HEK293T (cell line): Measurements from ENCODE around the gene CNP.

Source experiments
- CTCF ChIA-PET: fragments of 350-600 bp; formaldehyde crosslinking; extraction: SDS; loops from one replicate; lab custom pipeline; 2021; ENCODE audit warnings: antibody characterized with exemption, inconsistent platforms; lab: Yijun Ruan, JAX
- POLR2A ChIA-PET: fragments of 350-600 bp; formaldehyde crosslinking; extraction: SDS; loops from one replicate; lab custom pipeline; 2020; ENCODE audit warnings: antibody characterized with exemption, inconsistent platforms; lab: Yijun Ruan, JAX
- DNase-seq: peaks from one replicate; pipeline ENCODE4 v3.0.0; 2012; ENCODE audit warnings: mixed read lengths; ENCODE audit errors: extremely low spot score
- ARNT ChIP-seq: fragments of 450-650 bp; IDR thresholded peaks from 2 replicates; pipeline ENCODE4 v1.6.1; 2017; ENCODE audit warnings: mild to moderate bottlenecking
- BHLHE40 ChIP-seq: fragments of 450-650 bp; IDR thresholded peaks from 2 replicates; pipeline ENCODE4 v1.6.1; 2016; ENCODE audit warnings: mild to moderate bottlenecking, moderate library complexity, borderline replicate concordance
- CTBP1 ChIP-seq: fragments of 450-650 bp; IDR thresholded peaks from 2 replicates; pipeline ENCODE4 v1.6.1; 2016; ENCODE audit warnings: borderline replicate concordance
- ELF4 ChIP-seq: fragments of 450-650 bp; IDR thresholded peaks from 2 replicates; pipeline ENCODE4 v1.6.1; 2017; ENCODE audit warnings: antibody characterized with exemption
- FOXA1 ChIP-seq: fragments of 450-650 bp; IDR thresholded peaks from 2 replicates; pipeline ENCODE4 v1.6.1; 2016; ENCODE audit warnings: mild to moderate bottlenecking
- FOXK2 ChIP-seq: fragments of 450-650 bp; IDR thresholded peaks from 2 replicates; pipeline ENCODE4 v1.6.1; 2016; ENCODE audit warnings: mild to moderate bottlenecking
- FOXM1 ChIP-seq: fragments of 450-650 bp; IDR thresholded peaks from 2 replicates; pipeline ENCODE4 v1.6.1; 2017; ENCODE audit warnings: mild to moderate bottlenecking, borderline replicate concordance
- HDGF ChIP-seq: fragments of 450-650 bp; IDR thresholded peaks from 2 replicates; pipeline ENCODE4 v1.6.1; 2017; ENCODE audit warnings: antibody characterized with exemption, borderline replicate concordance
- L3MBTL2 ChIP-seq: fragments of 450-650 bp; conservative IDR thresholded peaks from 2 replicates; pipeline ENCODE4 v1.6.1; 2016; ENCODE audit warnings: mild to moderate bottlenecking
- LEF1 ChIP-seq: fragments of 450-650 bp; IDR thresholded peaks from 2 replicates; pipeline ENCODE4 v1.6.1; 2017; ENCODE audit warnings: mild to moderate bottlenecking, borderline replicate concordance
- NFRKB ChIP-seq: fragments of 450-650 bp; IDR thresholded peaks from 2 replicates; pipeline ENCODE4 v1.6.1; 2016; ENCODE audit warnings: mild to moderate bottlenecking, moderate library complexity
- SP1 ChIP-seq: fragments of 450-650 bp; IDR thresholded peaks from 2 replicates; pipeline ENCODE4 v1.6.1; 2017
- SUZ12 ChIP-seq: fragments of 450-650 bp; IDR thresholded peaks from 2 replicates; pipeline ENCODE4 v1.6.1; 2016; ENCODE audit warnings: mild to moderate bottlenecking
- TARDBP ChIP-seq: fragments of 450-650 bp; IDR thresholded peaks from 2 replicates; pipeline ENCODE4 v1.6.1; 2016
- ZNF384 ChIP-seq: fragments of 450-650 bp; IDR thresholded peaks from 2 replicates; pipeline ENCODE4 v1.6.1; 2016
- TF ChIP-seq, protein P1 (sequence below): fragments of 450-650 bp; IDR thresholded peaks from 2 replicates; pipeline ENCODE4 v1.6.1; 2016

The CNP gene

GRCh38 chr17:41987642-41988041, 21.0 kb downstream of the CNP start:
- POLR2A ChIA-PET = interaction anchor here (0.8 to 1.8 kb wide), 3 partner anchors 27 to 126 kb away, joined by 3 to 8 read pairs (median 3); partner anchors contain the start of gene DNAJC7
- CTCF ChIA-PET = interaction anchor here (0.8 kb wide), 1 partner anchor 34 kb away, joined by 5 read pairs; no protein-coding TSS in a partner anchor
- no peak for DNase-seq
- TF ChIP-seq SP1 (no peak), TARDBP (no peak), L3MBTL2 (no peak), FOXM1 (no peak), ZNF384 (no peak), BHLHE40 (no peak), NFRKB (no peak), LEF1 (no peak), HDGF (no peak), FOXA1 (no peak), CTBP1 (no peak), ELF4 (no peak), ARNT (no peak), SUZ12 (no peak), FOXK2 (no peak)
- TF ChIP-seq, protein P1, sequence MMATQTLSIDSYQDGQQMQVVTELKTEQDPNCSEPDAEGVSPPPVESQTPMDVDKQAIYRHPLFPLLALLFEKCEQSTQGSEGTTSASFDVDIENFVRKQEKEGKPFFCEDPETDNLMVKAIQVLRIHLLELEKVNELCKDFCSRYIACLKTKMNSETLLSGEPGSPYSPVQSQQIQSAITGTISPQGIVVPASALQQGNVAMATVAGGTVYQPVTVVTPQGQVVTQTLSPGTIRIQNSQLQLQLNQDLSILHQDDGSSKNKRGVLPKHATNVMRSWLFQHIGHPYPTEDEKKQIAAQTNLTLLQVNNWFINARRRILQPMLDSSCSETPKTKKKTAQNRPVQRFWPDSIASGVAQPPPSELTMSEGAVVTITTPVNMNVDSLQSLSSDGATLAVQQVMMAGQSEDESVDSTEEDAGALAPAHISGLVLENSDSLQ = no peak

- POLR2A ChIA-PET = interaction anchor here (1.6 to 1.8 kb wide), 2 partner anchors 29 to 125 kb away, joined by 3 to 8 read pairs; partner anchors contain the start of gene DNAJC7
- CTCF ChIA-PET = no interaction called here
- TF ChIP-seq, protein P1 = no peak
- TF ChIP-seq L3MBTL2 = no peak
- no peak for DNase-seq
Observed at GRCh38 chr17:41988418-41988817, 21.8 kb downstream of the CNP start.

GRCh38 chr17:41989702-41990419, 23.3 kb downstream of the CNP start:
- TF ChIP-seq CTBP1 = no peak
- no peak for TF ChIP-seq ELF4
- TF ChIP-seq FOXA1 = no peak
- no peak for TF ChIP-seq HDGF
- no peak for TF ChIP-seq NFRKB
- TF ChIP-seq LEF1 = no peak
- no peak for TF ChIP-seq L3MBTL2
- TF ChIP-seq SP1 = no peak
- no peak for TF ChIP-seq FOXK2
- no peak for TF ChIP-seq TARDBP
- no peak for TF ChIP-seq ARNT
- TF ChIP-seq, protein P1 = no peak
- TF ChIP-seq BHLHE40 = no peak
- no peak for TF ChIP-seq SUZ12
- no peak for TF ChIP-seq ZNF384
- TF ChIP-seq FOXM1 = no peak
- ChIA-PET POLR2A (no interaction called here), CTCF (no interaction called here)
- no peak for DNase-seq

- no peak for DNase-seq
- TF ChIP-seq ELF4 (no peak), HDGF (no peak)
- ChIA-PET CTCF (interaction anchor here (0.5 to 1.0 kb wide), 2 partner anchors 12 to 27 kb away, joined by 3 to 5 read pairs; partner anchors contain the start of gene NKIRAS2), POLR2A (no interaction called here)
Observed at GRCh38 chr17:41992576-41992975, 26.0 kb downstream of the CNP start.

DNA sequence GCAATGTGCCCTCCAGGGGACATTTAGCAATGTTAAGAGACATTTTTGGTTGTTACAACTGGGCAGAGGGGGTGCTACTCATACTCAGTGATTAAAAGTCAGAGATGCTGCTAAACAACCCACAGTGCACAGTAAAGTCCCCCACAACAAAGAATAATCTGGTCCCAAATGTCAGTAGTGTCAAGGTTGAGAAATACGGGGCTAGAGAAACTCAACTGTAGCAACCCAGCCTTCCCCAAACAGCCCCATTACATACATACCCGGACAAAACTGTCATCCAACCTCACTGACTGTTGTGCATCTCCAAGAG, 30.2 kb downstream of the CNP start:
- TF ChIP-seq FOXA1 (no peak), HDGF (no peak), FOXK2 (no peak), BHLHE40 (no peak), ZNF384 (no peak), SUZ12 (no peak), NFRKB (no peak), FOXM1 (no peak), SP1 (no peak), CTBP1 (no peak), L3MBTL2 (no peak), ARNT (no peak), LEF1 (no peak), ELF4 (no peak), TARDBP (no peak)
- TF ChIP-seq, protein P1 = no peak
- POLR2A ChIA-PET = interaction anchor here (2.2 kb wide), 1 partner anchor 20 kb away, joined by 11 read pairs; the partner anchor contains the start of gene DNAJC7
- CTCF ChIA-PET = interaction anchor here (1.1 kb wide), 1 partner anchor 132 kb away, joined by 3 read pairs; no protein-coding TSS in a partner anchor
- DNase-seq = no peak

GRCh38 chr17:41998497-41998896, 31.9 kb downstream of the CNP start:
- ChIA-PET CTCF (no interaction called here), POLR2A (interaction anchor here (2.2 kb wide), 1 partner anchor 18 kb away, joined by 11 read pairs; the partner anchor contains the start of gene DNAJC7)
- no peak for TF ChIP-seq TARDBP
- no peak for TF ChIP-seq CTBP1
- TF ChIP-seq LEF1 = no peak
- TF ChIP-seq HDGF = no peak
- TF ChIP-seq SUZ12 = no peak
- TF ChIP-seq FOXK2 = no peak
- no peak for DNase-seq
